ENCODE measurements around the gene CD70.
"Not testable (repeated sequence)": the region's sequence is repeated elsewhere in the genome, so short reads cannot be mapped to it uniquely, and the experiment has no call there.

- TF ChIP-seq GATA1 (IDR thresholded peaks at IDR 0.05; ENCODE audit: low read depth, low read length); POLR2A (IDR thresholded peaks at IDR 0.05; ENCODE audit: low read length): not testable (repeated sequence)
Observed at GRCh38 chr19:6608146-6608545, 17.2 kb upstream of the CD70 start.

Data from erythroblast (primary cell).